Fibroblast of skin of left quadriceps (primary cell): ENCODE measurements around the gene TRAP1.
"Not testable (repeated sequence)": the region's sequence is repeated elsewhere in the genome, so short reads cannot be mapped to it uniquely, and the experiment has no call there.

Experiments
- DNase-seq, 2 experiments: peaks; one replicate each; pipeline ENCODE4 v3.0.0-alpha.2; 2013; ENCODE audit warnings: low read depth in 2 of 2

Gene TRAP1

GRCh38 chr16:3736116-3736515, 18.8 kb upstream of the TRAP1 start:
- DNase-seq = no peak

- no peak for DNase-seq
Observed at GRCh38 chr16:3735541-3735940, 18.2 kb upstream of the TRAP1 start.

DNA sequence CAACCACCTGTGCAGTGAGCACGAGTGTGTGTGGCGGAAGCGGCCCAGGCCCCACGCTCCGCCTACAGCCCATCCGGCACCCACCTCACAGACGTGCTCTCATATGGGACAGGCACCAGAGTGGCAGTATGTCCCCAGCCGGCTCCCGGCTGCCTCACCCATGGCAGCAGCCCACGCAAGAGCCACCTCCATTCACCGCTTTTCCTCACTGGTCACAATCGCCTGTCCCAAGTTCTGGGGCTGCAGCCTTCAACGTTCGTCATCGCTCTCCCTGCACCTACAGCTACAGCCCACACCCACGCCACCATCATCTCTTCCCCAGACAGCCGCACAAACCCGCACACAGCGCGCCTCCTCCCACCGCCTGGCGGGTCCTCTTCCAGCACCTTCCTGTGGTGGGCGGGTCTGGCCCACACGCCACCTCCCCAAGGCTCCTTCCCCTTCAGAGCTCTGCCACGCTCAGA, 17.5 kb upstream of the TRAP1 start:
- DNase-seq = no peak

GRCh38 chr16:3734084-3734757, 16.9 kb upstream of the TRAP1 start:
- no peak for DNase-seq

DNA sequence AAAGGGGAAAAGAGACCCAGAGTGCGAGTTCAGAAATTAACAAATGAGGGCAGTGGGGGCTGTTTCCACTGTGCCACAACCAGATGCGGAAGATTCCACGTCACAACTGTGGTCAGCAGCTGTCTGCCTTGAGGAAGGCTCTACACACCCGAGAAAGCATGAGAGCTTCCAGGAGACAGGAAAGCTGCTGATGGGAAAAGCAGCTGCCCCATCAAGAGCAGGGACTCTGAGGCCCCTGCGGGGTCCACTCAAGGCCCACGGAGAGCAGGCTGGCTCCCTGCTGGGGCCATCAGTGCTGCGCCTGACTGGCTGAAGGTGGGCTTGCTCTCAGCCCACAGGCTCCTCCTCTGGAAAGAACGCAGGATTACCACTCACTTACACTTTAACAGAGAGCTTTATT, 14.8 kb upstream of the TRAP1 start:
- DNase-seq = no peak

DNA sequence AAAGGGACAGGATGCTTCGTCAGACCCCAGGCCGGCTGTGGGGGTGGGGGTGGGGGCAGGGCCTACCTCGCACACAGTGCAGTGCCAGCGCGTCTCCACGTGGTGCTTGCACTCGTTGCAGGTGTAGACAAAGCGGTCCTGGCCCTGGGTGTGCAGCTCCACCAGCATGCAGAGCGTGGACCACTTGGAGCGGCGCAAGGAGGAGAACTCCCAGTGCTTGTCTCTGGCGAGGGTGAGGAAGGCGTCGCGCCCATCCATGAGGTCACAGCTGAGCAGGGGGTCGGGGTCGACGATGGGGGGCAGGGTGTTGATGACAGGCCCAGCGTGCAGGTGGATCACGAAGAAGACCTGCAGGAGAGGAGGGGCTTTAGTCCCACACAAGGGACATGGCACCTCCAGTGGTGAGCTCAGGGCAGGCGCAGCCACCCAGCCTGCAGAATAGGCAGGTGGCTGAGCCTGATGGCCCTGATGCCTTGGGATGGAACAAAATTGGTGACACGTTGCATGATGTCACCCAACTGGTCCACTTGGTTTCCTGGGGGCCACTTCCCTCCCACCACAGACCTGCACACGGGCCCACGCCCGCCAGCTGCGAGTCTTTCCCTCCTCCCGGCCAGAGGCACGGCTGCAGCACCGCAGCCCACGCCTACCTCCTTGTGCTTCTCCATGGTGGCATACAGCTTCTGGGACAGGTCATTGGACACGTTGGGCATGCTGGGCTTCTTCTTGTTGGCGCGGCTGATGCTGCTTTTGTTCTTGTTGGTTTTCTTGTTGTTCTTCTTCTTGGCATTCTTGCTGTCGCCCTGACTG, 14.0 kb upstream of the TRAP1 start:
- no peak for DNase-seq

GRCh38 chr16:3730161-3731125, 13.1 kb upstream of the TRAP1 start:
- no peak for DNase-seq

DNA sequence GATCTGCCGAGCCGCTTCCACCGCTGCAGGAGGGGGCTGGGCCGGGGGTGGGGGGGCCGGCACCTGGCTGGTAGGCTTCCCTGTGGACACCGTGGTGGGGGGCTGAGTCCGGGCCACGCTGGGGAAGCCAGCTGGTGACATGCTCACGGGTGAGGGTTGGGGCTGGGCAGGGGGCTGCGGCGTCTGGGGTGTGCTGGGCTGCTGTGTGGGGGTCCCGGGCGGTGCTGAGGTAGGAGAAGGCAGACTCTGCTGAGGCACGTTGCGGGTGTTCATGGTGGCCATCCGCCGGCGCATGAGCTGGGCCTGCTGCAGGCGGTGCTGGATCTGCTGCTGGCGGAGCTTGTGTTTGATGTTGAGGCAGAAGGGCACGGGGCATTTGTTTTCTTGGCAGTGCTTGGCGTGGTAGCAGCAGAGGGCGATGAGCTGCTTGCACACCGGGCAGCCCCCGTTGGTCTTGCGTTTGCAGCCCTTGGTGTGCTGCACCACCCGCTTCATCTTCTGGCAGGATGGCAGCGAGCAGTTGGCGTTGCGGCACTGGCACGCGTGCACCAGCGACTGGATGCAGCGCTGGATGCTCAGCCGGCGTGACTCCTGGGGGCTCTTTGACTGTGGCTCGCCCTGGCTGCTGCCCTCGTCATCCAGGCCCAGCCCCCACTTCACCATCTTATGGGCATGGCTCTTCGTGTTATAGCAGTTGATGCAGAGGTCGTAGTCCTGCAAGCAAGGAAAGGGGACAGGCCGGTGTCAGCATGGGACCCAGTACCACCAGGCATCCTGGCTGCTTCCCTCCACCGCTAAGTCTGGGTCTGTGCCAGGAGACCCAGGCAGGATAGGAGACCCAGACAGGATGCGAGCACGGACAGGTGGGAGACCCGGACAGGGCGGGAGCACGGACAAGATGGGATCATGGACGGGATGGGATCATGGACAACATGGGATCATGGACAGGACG, 12.1 kb upstream of the TRAP1 start:
- DNase-seq = no peak

DNA sequence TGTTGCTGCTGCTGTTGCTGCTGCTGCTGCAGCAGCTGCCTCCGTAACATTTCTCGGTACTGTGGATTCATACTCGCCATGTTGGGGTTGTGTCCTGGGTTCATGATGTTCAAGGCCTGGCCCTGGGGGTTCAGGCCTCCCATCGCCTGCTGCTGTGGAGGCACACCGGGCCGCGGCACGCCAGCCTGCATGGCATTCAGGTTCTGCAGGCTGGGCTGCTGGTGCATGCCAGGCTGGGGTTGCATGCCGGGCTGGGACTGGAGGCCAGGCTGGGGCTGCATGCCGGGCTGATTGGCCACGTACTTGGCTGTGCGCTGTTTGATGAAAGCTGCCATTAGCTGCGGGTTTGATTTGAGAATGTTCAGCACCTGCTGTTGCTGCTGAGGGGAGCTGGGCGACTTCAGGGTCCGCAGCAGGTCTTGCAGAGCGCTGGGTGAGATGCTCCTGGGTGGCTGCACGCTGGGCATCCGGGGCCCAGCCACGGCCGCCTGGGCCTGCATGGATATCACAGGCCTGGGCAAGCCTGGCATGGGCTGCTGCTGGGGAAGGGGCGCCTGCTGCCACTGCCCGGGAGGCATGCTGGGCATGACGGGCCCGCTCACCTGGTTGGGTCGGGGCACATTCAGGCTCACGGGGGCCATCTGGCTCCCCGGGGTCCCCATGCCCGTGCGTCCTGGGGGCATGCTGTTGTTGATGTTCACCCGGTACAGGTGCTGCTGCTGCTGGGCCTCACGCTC, 11.3 kb upstream of the TRAP1 start:
- no peak for DNase-seq

- DNase-seq = no peak
Observed at GRCh38 chr16:3727806-3728381, 10.6 kb upstream of the TRAP1 start.

GRCh38 chr16:3726021-3726687, 8.8 kb upstream of the TRAP1 start:
- no peak for DNase-seq

DNA sequence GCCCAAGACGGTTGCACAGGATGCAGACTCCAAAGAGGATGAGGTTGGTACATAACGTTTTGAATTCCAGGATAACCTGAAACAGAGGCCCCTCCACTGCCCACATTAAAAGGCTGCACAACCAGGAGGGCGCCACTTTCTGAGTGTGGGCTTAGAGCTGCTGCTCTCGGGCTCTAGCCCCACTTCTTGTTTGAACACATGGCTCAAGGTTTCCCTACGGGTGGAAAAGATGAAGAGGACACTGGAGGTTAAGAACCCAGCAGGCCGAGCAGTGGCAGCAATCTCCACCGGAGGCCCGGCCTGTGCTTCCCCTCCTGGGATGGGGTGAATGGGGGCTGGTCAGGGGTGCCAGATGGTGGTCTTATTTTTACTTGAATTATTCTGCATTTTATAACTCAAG, 8.0 kb upstream of the TRAP1 start:
- DNase-seq = no peak

DNA sequence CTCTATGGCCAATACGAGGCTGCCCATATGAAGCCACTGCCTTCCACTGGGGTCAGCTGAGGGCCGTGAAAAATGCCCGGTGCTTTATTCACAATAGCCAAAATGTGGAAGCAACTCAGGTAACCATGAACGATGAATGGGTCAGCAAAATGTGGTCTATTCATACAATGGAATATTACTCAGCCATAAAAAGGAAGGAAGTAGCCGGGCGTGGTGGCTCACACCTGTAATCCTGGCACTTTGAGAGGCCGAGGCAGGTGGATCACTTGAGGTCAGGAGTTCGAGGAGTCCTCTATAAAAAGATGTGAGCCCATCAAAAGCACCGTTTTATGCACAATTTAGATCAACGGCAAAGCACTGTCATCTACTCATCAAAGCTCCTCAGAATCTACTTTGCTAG, 5.2 kb upstream of the TRAP1 start:
- no peak for DNase-seq

GRCh38 chr16:3720418-3720817, 3.1 kb upstream of the TRAP1 start:
- DNase-seq = no peak

GRCh38 chr16:3718628-3719027, 1.3 kb upstream of the TRAP1 start:
- no peak for DNase-seq

- no peak for DNase-seq
Observed at GRCh38 chr16:3718019-3718391, 681 bp upstream of the TRAP1 start.

DNA sequence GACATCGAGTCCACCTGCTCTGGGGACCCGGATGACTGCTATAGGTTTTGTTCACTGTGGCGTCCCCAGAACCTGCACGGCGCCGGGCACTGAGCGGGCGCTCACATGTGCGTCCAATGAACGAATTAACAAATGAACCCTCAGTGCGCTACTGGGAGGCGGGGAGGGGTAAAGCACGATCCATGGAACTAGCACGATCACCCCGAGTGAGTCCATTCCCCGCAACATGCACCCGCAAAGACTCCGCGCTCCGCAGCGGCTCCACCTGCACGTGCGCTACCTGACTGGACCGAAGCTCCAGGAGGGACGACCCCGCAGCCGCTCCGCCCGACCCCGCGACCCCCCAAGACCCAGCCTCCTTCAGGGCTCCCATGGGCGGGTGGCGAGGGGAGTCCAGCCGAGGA, 491 bp downstream of the TRAP1 start:
- no peak for DNase-seq

DNA sequence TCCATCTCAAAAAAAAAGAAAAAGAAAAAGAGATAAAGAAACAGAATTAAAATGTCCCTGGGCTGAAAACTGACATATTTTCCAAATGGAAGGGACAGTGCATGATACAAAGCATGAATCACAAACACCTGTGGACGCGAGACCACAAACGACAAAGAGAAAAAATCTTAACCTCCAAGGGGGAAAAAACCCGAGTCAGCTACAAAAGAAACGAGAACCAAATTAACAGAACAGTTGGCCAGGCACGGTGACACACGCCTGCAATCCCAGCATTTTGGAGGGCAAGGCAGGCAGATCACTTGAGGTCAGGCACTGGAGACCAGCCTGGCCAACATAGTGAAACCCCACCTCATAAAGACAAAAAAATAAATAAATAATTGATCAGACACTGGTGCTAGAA, 1.9 kb downstream of the TRAP1 start:
- no peak for DNase-seq

GRCh38 chr16:3714378-3714777, 2.9 kb downstream of the TRAP1 start:
- not testable (repeated sequence) for DNase-seq
